PC-3 (cell line): ENCODE data around the gene CR1. TPM values are rescaled to one million over a fixed set of nuclear protein-coding genes. Genes with fewer than 3 reads are reported as not detected.

ENCODE experiments used
- ATAC-seq: fragments of 200-7000 bp; cut with Tn5 transposase; 2 replicates; pipeline ENCODE4 v1.9.1; 2020; ENCODE audit warnings: mild to moderate bottlenecking, moderate library complexity
- Bru-seq: library from RNA; stranded (reverse); fragments of 400-500 nt; gene quantifications from one replicate; lab custom pipeline; 2021; lab: Mats Ljungman, UMichigan
- BruChase-seq, 2 experiments: library from RNA; stranded (reverse); fragments of 400-500 nt; gene quantifications; one replicate each; lab custom pipeline; 2021; lab: Mats Ljungman, UMichigan
- BruUV-seq: library from RNA; stranded (reverse); fragments of 400-500 nt; replicated peaks from 2 replicates; lab custom pipeline; 2021; lab: Mats Ljungman, UMichigan
- CTCF ChIA-PET: fragments of 300-600 bp; sonication (Branson Sonifier 250); formaldehyde crosslinking; loops from one replicate; lab custom pipeline; 2022; ENCODE audit warnings: antibody characterized with exemption; lab: Charles Lee
- POLR2A ChIA-PET: fragments of 300-600 bp; sonication (Branson Sonifier 250); formaldehyde crosslinking; loops from one replicate; lab custom pipeline; 2022; ENCODE audit warnings: antibody characterized with exemption; ENCODE audit not compliant: unreplicated experiment; lab: Charles Lee
- DNase-seq: peaks from one replicate; pipeline ENCODE4 v3.0.0-alpha.2; 2015
- H2AFZ ChIP-seq: fragments of 300-600 bp; sonication (generic); 2 replicates; pipeline ENCODE4 v1.6.0; 2016; ENCODE audit warnings: antibody characterized with exemption, low read length
- H3F3A ChIP-seq: fragments of 300-600 bp; sonication (generic); one replicate; pipeline ENCODE4 v1.6.0; 2017; ENCODE audit warnings: antibody characterized with exemption, low read length, control low read depth, mild to moderate bottlenecking; ENCODE audit not compliant: unreplicated experiment
- H3K27ac ChIP-seq: fragments of 300-600 bp; sonication (generic); 2 replicates; pipeline ENCODE4 v1.5.1; 2016; ENCODE audit warnings: mild to moderate bottlenecking, low read length
- H3K27me3 ChIP-seq: fragments of 300-600 bp; sonication (generic); 2 replicates; pipeline ENCODE4 v1.6.1; 2016; ENCODE audit warnings: low read length, mixed read lengths
- H3K36me3 ChIP-seq: fragments of 300-600 bp; sonication (generic); 2 replicates; pipeline ENCODE4 v1.6.1; 2016; ENCODE audit warnings: low read depth, mixed run types, low read length, mixed read lengths
- H3K4me1 ChIP-seq: fragments of 300-600 bp; sonication (generic); 2 replicates; pipeline ENCODE4 v1.5.1; 2016; ENCODE audit warnings: low read length; ENCODE audit not compliant: insufficient read depth
- H3K4me2 ChIP-seq: fragments of 300-600 bp; sonication (generic); 2 replicates; pipeline ENCODE4 v1.6.0; 2016; ENCODE audit warnings: low read length
- H3K4me3 ChIP-seq: fragments of 300-600 bp; sonication (generic); 2 replicates; pipeline ENCODE4 v1.5.1; 2016; ENCODE audit warnings: mild to moderate bottlenecking, low read length, mixed read lengths
- H3K79me2 ChIP-seq: fragments of 300-600 bp; sonication (generic); 2 replicates; pipeline ENCODE4 v1.6.1; 2017; ENCODE audit warnings: low read length, mixed read lengths
- H3K9ac ChIP-seq: fragments of 300-600 bp; sonication (generic); 2 replicates; pipeline ENCODE4 v1.6.0; 2016; ENCODE audit warnings: mild to moderate bottlenecking, low read length
- H3K9me2 ChIP-seq: fragments of 300-600 bp; sonication (generic); replicated peaks from 2 replicates; pipeline ENCODE4 v1.6.1; 2016; ENCODE audit warnings: mixed run types, low read length, mixed read lengths
- H3K9me3 ChIP-seq: fragments of 300-600 bp; sonication (generic); 2 replicates; pipeline ENCODE4 v1.6.1; 2016; ENCODE audit warnings: low read length, mixed read lengths
- H4K20me1 ChIP-seq: fragments of 300-600 bp; sonication (generic); 2 replicates; pipeline ENCODE4 v1.6.1; 2016; ENCODE audit warnings: low read length, mixed read lengths
- EZH2 ChIP-seq: fragments of 300-600 bp; sonication (generic); IDR thresholded peaks from one replicate; pipeline ENCODE4 v1.6.1; 2017; ENCODE audit warnings: antibody characterized with exemption, mild to moderate bottlenecking, low read length; ENCODE audit not compliant: unreplicated experiment
- EZH2phosphoT487 ChIP-seq: fragments of 300-600 bp; sonication (generic); IDR thresholded peaks from 2 replicates; pipeline ENCODE4 v1.6.1; 2018; ENCODE audit warnings: mild to moderate bottlenecking, antibody characterized with exemption, low read length, borderline replicate concordance
- intact Hi-C: fragments of 100-400 bp; cut with micrococcal nuclease; formaldehyde crosslinking; loops from 2 replicates; pipeline ENCODE4 v1.9.0; 2023
- long read RNA-seq: library from polyadenylated mRNA; unstranded; transcript quantifications from one replicate; pipeline ENCODE4 v2.0.0, GENCODE V29; 2021; ENCODE audit not compliant: unreplicated experiment
- total RNA-seq: library from RNA; depleted of rRNA; stranded (reverse); fragments of >200 nt; gene quantifications from 2 replicates; pipeline ENCODE4 v1.2.3, GENCODE V29; 2014; rRNA removed
- TF ChIP-seq, protein P1 (sequence below): fragments of 300-600 bp; sonication (generic); conservative IDR thresholded peaks from 2 replicates; pipeline ENCODE4 v1.5.1; 2017; ENCODE audit warnings: antibody characterized with exemption, low read depth, mild to moderate bottlenecking, low read length

The CR1 gene
- total RNA-seq (not detected in 2 replicates), Bru-seq, nascent RNA (percentile 1 among the genes with signal in this experiment), BruChase-seq, experiment 1, labeled RNA remaining after a 6-hour chase (percentile 1 among the genes with signal in this experiment), BruChase-seq, experiment 2, labeled RNA remaining after a 2-hour chase (percentile 0 among the genes with signal in this experiment)
- long read RNA-seq: 0 reads

DNA sequence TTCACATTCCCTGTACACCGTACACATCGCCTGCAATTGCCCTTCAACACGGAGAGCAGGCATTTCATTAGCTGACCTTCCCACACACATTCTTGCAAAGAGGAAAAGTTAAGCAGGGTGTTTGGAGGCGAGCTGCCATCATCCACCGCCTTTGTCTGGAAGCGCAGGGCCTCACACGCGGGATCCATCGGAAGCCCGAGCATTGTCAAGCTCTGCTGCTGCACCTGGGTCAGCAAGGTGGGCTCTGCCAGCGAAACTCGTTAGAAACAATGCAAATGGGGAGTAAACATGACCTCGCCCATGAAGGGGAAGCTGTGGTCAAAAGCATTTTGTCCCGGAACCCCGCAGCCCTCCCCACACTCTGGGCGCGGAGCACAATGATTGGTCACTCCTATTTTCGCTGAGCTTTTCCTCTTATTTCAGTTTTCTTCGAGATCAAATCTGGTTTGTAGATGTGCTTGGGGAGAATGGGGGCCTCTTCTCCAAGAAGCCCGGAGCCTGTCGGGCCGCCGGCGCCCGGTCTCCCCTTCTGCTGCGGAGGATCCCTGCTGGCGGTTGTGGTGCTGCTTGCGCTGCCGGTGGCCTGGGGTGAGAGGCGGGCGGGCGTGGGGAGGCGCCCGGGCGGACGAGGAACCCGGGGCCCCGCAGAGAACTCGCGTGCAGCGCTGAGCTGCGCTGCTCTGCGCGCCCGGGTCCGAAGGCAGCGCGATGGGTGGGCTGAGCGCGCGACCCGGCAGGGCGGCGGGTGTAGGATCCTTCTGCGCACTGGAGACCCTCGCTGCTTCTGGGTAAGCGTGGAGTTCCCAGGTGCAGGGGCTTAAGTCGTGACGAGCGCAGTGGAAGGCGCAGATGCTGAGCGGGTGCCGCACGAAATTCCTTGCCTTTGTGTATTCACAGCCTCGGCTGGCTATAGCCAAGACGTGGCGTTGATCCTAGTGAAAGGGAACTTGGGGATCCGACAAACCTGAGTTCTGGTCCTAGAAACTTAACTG, at the start of gene CR1:
Gene CR1 (plus strand): TSS at position 357 of the 992 bp plus-strand sequence. CDS start 111 bp downstream, at position 468.
- Histone ChIP-seq H3F3A (no peaks in the 10 kb centered on the region), H3K9ac (no peak within 1 kb of the TSS), H3K4me2 (no peak within 1 kb of the TSS), H4K20me1 (no peaks in the 10 kb centered on the region), H3K9me3 (no peaks in the 10 kb centered on the region), H3K9me2 (no peaks in the 10 kb centered on the region), H3K36me3 (no peaks in the 10 kb centered on the region), H3K79me2 (no peaks in the 10 kb centered on the region), H2AFZ (no peak within 1 kb of the TSS), H3K4me3 (no peak within 1 kb of the TSS), H3K4me1 (no peaks in the 10 kb centered on the region), H3K27me3 (peaks cover 82% of the 10 kb centered on the region), H3K27ac (no peak within 1 kb of the TSS)
- BruUV-seq: no TSS peak
- intact Hi-C loops: loop anchor here (5.0 kb wide), 1 partner anchor 174 kb away; the partner anchor contains the start of gene CD55
- DNase-seq (no peak), ATAC-seq (no peak)
- TF ChIP-seq, protein P1, sequence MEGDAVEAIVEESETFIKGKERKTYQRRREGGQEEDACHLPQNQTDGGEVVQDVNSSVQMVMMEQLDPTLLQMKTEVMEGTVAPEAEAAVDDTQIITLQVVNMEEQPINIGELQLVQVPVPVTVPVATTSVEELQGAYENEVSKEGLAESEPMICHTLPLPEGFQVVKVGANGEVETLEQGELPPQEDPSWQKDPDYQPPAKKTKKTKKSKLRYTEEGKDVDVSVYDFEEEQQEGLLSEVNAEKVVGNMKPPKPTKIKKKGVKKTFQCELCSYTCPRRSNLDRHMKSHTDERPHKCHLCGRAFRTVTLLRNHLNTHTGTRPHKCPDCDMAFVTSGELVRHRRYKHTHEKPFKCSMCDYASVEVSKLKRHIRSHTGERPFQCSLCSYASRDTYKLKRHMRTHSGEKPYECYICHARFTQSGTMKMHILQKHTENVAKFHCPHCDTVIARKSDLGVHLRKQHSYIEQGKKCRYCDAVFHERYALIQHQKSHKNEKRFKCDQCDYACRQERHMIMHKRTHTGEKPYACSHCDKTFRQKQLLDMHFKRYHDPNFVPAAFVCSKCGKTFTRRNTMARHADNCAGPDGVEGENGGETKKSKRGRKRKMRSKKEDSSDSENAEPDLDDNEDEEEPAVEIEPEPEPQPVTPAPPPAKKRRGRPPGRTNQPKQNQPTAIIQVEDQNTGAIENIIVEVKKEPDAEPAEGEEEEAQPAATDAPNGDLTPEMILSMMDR: no peak
- TF ChIP-seq EZH2 (no peak), EZH2phosphoT487 (no peak)
- ChIA-PET POLR2A (no interaction called here), CTCF (no interaction called here)

DNA sequence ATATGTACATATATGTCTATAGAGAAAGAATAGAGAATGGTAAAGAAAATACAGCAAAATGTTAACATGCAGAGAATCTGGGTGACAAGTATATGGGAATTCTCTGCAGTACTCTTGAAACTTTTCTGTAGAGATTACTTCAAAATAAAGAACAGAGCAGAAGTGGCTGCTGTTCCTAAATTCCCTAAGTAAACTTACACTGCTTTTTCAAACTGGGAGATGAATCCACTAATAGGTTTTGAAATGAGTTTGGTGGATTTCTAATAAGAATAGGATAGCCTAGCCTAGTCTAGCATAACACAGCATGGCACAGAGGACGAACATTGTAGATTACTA, 42.3 kb upstream of the CR1 start:
- no TSS peak for BruUV-seq
- H3K9me3 ChIP-seq: no peaks in the 10 kb centered on the region
- TF ChIP-seq EZH2 (no peak), EZH2phosphoT487 (no peak)
- TF ChIP-seq, protein P1: no peak
- no peaks in the 10 kb centered on the region for H3K9me2 ChIP-seq
- H2AFZ ChIP-seq: no peak overlapping the region
- peaks cover 97% of the 10 kb centered on the region for H3K27me3 ChIP-seq
- H3K27ac ChIP-seq: no peak overlapping the region
- no peak for DNase-seq
- no peaks in the 10 kb centered on the region for H3K4me1 ChIP-seq
- H3K4me3 ChIP-seq: no peak overlapping the region
- peak; percentile 40 for ATAC-seq
- CTCF ChIA-PET: no interaction called here
- intact Hi-C loops: no loop called here
- H3K36me3 ChIP-seq: no peaks in the 10 kb centered on the region
- POLR2A ChIA-PET: no interaction called here
- no peak overlapping the region for H3K4me2 ChIP-seq
- H4K20me1 ChIP-seq: no peaks in the 10 kb centered on the region
- H3F3A ChIP-seq: no peaks in the 10 kb centered on the region
- no peak overlapping the region for H3K9ac ChIP-seq
- no peaks in the 10 kb centered on the region for H3K79me2 ChIP-seq
